Myocyte (in vitro differentiated cells): ENCODE data around the gene SPATA22. TPM values are rescaled to one million over a fixed set of nuclear protein-coding genes. Genes with fewer than 3 reads are reported as not detected.
"Not testable (repeated sequence)": the region's sequence is repeated elsewhere in the genome, so short reads cannot be mapped to it uniquely, and the experiment has no call there.

Experiments used
- DNase-seq: peaks from one replicate; pipeline ENCODE4 v3.0.0-alpha.2; 2012; ENCODE audit warnings: low read depth
- total RNA-seq: library from RNA; depleted of rRNA; stranded (reverse); fragments of >200 nt; gene quantifications from 2 replicates; pipeline ENCODE4 v1.2.3, GENCODE V29; 2014

SPATA22 gene
- total RNA-seq, 1 donor from 2014 or later, result not detected

DNA sequence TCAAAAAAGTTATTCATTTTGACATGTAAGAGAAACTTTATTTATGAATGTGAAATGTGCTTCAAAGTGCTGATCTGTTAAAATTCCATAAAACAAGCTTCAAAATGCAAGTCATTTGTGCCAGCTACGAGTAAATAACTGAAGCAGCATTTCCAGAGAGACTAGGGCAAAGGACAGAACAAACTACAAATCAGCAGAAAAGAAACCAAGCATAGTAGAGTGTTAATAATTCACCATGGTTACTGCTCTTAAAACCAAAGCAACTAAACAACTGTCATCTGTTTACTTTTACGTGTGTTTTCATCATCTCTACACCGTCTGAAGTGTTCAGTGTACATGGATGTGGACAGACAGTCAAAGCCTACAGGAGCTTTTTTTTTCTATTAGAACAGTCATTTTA lies 2.6 kb upstream of the SPATA22 start:
- DNase-seq, result no peak

DNA sequence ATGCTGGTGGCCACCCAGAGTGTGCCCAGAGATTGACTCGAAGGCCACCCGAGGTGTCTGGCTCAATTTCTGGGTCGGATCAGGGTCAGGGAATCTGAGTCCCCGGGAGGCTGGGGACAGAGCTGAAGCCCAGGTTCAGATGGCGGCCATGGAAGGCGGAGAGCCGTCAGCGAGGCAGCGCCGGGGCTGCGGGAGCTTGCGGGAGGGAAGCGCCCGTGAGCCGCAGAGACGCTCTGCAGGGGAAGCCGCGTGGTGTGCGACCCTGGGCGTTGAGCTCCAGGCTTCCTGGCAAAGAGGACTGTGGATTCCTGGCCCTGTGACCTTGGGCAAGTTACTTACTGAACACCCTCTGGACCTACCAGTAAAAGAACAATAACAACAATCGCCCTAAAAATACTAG lies 518 bp upstream of the SPATA22 start:
- DNase-seq, result no peak

DNA sequence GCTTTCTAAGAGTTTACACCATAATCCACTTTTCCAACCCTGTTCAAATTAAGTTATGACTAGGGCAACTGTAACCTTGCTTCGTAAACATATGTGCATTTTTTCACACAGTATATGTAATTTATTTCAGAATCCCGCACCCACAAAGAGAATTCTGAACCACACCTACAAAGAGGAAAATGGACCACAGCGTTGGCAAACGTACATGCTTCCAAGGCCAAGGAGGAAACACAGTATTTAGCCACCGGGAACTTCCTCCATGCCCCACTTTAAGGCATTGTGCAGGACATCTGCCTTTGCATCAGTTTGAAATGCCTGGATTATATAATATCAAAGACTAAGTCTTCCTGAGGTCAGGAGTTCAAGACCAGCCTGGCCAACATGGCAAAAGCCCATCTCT lies 2.1 kb downstream of the SPATA22 start:
- DNase-seq, result no peak

DNA sequence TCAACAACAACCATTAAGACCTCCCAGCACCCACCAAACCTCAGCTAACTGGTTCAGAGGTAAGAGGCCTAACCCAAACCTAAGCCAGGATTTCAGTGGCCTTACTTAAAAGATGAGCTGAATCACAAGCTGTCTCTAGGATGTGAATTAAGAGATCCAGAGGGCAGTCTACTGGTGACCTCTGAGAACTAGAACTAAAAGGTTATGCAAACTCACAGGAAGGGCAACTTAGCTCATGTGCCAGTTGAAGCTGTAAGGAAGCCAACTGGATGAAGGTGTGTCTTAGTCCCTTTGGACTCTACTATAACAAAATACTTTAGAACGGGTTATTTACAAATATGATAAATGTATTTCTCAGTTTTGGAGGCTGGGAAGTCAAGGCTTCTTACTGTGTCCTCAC lies 5.3 kb downstream of the SPATA22 start:
- DNase-seq, result not testable (repeated sequence)

DNA sequence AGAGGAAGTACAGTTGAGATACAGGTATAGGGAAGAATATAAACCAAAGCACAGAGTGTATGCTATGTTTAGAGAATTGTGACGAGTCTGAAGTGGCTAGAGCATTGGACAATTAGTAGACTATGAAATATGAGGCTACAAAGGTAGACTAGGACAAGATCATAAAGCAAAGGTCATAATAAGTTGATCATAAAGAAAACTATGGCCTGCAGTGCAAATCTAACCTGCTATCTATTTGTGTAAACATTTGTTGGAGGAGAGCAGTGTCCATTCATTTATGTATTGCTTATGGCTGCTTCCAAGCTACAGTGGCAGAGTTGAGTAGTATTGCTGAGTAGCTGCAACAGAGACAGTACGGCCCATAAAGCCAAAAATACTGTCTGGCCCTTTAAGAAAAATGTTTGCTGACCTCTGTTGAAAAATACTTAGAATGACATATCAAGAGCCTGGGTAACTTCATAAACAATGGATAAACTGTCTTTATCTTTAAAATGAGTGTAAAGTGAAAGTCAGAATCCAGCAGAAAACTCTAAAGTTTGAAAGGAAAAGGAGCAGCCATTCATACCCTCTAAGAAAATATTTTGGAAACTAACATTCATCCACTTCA lies 23.5 kb downstream of the SPATA22 start:
- peak; percentile 1 for DNase-seq

DNA sequence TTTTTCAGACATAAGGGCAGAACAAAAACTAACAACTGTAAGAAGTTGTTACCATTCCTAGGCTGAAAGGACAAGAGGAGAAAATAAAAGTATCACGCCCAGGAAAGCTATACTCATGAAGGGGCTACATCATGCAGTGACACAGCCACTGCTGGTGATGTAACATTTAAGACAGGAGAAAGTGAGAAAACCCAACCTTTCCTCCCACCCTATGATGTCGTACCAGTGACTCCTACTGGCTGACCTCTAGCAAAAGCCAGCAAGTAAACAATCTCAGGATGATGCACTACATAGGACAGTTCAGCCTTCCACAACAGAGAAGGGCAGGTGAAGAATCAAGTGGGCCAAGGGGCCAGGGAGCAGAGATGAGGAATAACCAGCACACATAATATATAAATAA lies 24.0 kb downstream of the SPATA22 start:
- DNase-seq, result no peak

DNA sequence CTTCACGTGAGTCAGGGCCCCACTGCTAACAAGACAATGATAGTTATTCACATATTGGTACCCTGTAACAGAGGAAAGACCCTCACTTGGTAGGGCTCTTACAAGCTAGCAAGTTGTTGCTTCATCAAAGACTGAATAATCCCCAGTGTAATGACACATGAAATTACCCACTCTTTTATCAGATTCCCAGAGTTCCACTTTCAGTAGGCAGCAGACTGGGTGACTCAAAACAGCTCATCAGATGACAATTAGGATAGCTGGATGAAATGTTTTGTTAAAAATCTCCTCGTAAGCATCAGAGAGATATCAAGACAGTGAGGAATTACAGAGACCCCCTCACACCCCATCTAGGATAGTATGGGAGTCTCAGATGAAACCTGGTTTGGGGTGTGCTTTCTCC lies 31.2 kb downstream of the SPATA22 start:
- DNase-seq, result no peak

DNA sequence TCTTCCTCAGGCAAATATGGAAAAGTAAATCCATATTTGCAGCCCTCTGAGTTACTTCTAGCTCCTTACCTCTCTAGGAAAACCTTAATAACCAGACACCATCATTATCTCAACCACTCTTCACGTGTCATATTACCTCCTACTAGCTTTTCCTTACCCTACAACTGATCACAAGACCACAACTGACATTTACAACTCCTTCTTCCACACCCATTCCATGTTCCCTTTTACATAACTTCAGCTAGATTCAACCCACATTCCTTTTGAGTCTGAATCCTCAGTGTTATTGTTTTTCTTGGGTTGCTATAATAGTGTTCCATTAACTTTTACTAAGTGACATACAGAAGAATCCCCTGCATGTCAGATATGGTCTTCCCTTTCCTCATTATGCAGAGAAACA lies 33.3 kb downstream of the SPATA22 start:
- no peak for DNase-seq

DNA sequence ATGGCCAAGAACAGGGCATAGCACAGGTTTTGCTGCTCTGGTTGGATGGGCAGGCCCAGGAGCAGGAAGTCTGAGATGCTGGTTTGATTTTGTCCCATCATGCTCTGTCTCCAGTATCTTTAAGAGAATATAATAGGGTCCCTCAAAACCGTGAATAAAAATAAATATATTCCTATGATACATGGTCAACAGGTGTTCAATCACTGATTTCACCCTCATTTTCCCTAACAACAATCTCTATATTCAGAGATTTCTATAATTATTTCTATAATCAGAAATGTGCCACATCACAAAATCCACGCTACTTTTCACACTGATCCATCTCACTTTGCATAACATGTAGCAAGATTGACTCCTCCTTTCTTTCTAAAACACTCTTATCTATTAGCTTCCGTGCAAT lies 37.9 kb downstream of the SPATA22 start, which contains the start of gene OR1E2:
Gene OR1E2, minus strand, starts transcription at position 101 of the 400 bp plus-strand sequence. Its CDS starts 0 bp downstream, at position 101.
- no peak for DNase-seq

DNA sequence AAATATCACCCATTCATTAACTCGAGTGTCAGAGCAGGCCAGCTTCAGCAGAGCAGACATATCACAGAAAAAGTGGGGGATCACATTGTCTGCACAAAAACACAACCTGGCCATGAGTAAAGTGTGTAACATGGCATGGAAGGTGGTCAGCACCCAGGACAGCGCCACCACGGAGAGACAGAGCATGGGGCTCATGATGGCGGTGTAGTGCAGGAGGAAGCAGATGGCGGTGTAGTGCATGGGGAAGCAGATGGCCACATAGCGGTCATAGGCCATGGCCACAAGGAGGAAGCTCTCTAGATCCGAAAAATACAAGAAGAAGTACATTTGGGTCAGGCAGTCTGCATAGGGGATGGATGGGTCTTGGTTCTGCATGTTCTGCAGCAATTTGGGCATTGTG lies 38.4 kb downstream of the SPATA22 start:
- DNase-seq, result peak; percentile 2

DNA sequence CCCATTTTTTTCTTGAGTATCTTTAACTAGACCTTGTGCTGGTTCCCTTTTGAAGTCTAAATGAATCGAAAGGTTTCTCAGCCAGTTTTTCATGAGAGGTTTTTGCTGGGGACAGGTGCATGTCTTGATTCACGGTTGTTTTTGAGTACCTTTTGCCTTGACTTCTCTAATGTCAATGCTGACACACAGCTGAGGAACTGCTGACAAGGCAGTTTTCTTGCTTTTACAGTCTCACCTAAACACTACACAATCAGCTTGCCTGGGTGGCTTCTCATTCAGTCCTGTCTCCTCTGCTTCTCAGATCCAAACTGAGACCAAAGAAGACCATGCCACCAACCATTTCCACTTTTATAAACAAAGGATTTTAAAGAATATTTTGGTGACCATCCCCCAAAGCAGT lies 53.4 kb downstream of the SPATA22 start:
- no peak for DNase-seq

DNA sequence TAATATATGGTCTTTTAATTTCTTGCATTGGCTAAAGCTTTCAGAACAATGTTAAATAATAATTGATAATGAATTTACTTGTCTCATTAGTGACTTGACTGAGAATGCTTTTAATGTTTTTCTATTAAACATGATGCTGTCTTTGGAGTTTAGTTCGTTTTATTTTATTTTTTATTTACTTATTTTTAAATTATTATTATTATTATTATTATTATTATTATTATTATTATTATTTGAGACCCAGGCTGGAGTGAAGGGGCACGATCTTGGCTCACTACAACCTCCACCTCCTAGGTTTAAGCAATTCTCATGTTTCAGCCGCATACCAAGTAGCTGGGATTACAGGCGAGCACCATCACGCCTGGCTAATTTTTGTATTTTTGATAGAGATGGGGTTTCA lies 56.0 kb downstream of the SPATA22 start:
- DNase-seq, result no peak

DNA sequence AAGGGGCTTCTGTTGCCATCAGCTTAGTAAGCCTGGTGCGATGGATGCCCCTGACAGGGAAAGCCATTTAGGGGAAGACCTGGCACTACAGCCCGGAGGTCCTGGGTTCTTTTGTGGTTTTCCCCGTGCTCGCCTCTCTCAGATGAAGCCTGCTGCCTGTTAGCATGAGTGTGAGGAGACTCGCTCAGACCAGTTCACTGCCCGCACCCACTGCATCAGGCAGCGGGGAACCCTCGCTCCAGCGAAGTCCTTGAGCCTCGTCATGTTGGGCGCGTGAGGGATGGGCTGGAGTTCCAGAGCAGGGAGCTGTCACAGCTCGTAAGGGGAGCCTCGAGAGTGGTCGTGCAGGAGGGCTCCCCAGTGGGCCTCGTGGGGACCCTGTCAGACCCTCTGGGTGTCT lies 59.4 kb downstream of the SPATA22 start:
- not testable (repeated sequence) for DNase-seq

DNA sequence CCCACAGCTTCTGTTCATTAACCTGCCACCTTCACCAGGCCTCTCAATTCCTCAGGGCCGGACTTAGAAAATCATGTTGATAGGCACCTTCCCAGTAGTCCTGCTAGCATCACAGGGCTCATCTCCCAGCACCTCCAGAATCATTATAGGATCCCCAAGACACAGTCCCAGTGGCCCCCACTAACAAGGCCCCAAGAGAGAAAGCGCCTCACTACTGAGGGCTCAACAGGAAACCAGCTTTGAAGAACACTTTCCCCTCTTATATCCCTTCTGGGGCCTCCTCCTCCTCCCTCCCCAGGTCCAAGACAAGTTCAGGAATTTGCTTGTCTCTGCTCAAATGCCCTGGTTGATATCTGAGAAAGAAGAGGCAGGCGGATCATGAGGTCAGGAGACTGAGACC lies 60.5 kb downstream of the SPATA22 start, which contains the start of gene OR3A3:
Gene OR3A3, plus strand, starts transcription at position 301 of the 400 bp plus-strand sequence.
- no peak for DNase-seq

DNA sequence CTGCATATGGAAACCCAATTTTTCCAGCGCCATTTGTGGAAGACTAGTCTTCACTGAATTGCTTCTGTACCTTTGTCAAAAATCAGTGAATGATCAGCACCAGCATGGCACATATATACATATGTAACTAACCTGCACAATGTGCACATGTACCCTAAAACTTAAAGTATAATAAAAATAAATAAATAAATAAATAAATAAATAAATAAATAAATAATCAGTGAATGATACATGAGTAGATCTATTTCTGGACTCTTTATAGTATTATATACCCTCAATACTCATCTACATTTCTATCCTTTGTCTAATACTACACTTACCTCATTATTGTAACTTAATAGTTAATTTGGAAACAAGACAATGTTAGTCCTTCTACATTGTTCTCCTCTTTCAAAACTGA lies 67.8 kb downstream of the SPATA22 start:
- DNase-seq, result not testable (repeated sequence)

DNA sequence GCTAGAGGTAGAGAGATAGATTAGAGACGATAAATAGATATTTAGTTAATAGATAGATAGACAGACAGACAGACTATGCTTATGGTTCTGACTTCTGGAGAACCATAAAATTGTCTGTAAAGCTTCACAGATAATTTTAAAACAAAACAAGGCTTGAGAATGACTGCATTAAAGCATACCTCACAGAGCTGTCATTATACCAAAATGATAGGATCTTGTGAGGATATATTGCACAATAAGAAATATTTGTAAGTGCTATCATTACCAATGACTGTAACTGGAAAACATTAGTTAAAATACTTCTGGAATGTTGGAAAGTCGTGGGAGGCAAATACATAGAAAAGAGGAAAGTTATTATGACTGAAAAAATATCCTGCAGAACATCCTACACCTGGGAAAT lies 69.8 kb downstream of the SPATA22 start:
- no peak for DNase-seq

DNA sequence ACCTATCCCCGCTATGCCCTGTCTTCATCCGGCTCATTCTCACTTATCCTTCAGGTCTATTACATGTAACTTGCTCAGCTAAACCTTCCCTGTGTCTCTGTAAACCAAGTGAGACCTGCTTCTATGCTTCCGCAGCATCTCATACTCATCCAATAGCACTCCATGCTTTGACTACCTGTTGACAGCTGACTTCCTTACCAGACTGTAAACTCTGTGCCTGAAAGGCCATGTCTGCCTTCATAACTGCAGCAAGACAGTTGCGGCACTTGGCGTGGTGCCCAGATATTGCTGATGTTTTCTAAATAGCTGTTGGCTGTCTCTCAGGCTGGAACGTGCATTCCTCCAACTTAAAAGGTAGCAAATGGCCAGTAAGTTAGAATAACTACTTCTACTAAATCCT lies 71.6 kb downstream of the SPATA22 start:
- peak; percentile 2 for DNase-seq

DNA sequence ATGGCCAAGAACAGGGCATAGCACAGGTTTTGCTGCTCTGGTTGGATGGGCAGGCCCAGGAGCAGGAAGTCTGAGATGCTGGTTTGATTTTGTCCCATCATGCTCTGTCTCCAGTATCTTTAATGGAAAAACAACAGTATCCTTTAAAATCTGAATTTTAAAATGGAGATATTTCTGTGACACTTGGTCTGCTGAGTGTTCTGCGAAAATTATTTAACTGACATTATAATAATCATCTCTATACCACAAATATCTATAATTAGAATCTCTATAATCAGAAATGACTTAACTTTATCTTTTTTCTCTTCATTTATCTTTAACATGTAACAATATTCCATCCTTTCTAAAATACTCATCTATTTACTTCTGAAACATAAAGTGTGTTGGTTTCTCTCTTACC lies 73.3 kb downstream of the SPATA22 start, which contains the start of gene OR1E1:
Gene OR1E1, minus strand, starts transcription at position 101 of the 400 bp plus-strand sequence. Its CDS starts 0 bp downstream, at position 101.
- no peak for DNase-seq

DNA sequence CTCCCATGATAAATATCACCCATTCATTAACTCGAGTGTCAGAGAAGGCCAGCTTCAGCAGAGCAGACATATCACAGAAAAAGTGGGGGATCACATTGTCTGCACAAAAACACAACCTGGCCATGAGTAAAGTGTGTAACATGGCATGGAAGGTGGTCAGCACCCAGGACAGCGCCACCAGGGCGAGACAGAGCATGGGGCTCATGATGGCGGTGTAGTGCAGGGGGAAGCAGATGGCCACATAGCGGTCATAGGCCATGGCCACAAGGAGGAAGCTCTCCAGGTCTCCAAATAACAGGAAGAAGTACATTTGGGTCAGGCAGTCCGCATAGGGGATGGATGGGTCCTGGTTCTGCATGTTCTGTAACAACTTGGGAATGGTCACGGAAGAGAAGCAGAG lies 73.8 kb downstream of the SPATA22 start:
- DNase-seq, result peak; percentile 1
